Gastroesophageal sphincter (tissue), 3 donors: ENCODE measurements around the gene KDM6A.

Experiments used
- POLR2A ChIP-seq, 2 donors: fragments of 450-650 bp; IDR thresholded peaks; one replicate each; pipeline ENCODE4 v1.6.1; 2017; ENCODE audit warnings: antibody characterized with exemption in 2 of 2, mild to moderate bottlenecking in 2 of 2, moderate library complexity in 1 of 2
- POLR2AphosphoS5 ChIP-seq: sonication (generic); formaldehyde crosslinking; IDR thresholded peaks from one replicate; pipeline ENCODE4 v1.6.1; 2017; ENCODE audit warnings: antibody characterized with exemption
- TF ChIP-seq, protein P1 (sequence below), 4 experiments: fragments of 200-600 bp in 2 of 4; fragments of 450-650 bp in 2 of 4; sonication (generic) in 1 of 4; IDR thresholded peaks; one replicate each; pipeline ENCODE4 v1.5.1; 2017 to 2019; ENCODE audit warnings: antibody characterized with exemption in 4 of 4, mild to moderate bottlenecking in 2 of 4, moderate library complexity in 2 of 4

- TF ChIP-seq, protein P1, sequence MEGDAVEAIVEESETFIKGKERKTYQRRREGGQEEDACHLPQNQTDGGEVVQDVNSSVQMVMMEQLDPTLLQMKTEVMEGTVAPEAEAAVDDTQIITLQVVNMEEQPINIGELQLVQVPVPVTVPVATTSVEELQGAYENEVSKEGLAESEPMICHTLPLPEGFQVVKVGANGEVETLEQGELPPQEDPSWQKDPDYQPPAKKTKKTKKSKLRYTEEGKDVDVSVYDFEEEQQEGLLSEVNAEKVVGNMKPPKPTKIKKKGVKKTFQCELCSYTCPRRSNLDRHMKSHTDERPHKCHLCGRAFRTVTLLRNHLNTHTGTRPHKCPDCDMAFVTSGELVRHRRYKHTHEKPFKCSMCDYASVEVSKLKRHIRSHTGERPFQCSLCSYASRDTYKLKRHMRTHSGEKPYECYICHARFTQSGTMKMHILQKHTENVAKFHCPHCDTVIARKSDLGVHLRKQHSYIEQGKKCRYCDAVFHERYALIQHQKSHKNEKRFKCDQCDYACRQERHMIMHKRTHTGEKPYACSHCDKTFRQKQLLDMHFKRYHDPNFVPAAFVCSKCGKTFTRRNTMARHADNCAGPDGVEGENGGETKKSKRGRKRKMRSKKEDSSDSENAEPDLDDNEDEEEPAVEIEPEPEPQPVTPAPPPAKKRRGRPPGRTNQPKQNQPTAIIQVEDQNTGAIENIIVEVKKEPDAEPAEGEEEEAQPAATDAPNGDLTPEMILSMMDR (IDR thresholded peaks at IDR 0.05): no peak
- no peak for TF ChIP-seq POLR2A (IDR thresholded peaks at IDR 0.05)
- no peak for TF ChIP-seq POLR2AphosphoS5
Observed at GRCh38 chrX:44952329-44953027, 79.5 kb downstream of the KDM6A start.
